ENCODE results near the gene KCTD19.

Gene KCTD19

DNA sequence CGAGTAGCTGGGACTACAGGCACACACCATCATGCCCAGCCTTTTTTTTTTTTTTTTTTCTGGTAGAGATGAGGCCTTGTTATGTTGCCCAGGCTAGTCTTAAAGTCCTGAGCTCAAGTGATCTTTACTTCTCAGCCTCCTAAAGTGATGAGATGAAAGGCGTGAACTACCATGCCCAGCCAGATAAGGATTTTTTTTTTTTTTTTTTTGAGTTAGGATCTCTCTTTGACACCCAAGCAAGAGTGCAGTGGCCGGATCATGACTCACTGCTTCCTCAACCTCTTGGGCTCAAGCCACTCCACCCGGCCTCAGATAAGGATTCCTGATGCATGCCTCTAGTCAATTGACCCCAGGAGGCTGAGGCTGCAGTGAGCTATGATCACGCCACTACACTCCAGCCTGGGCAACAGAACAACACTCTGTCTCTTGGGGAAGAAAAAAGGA lies 58.4 kb downstream of the KCTD19 start:
- H3K4me3 ChIP-seq (ENCODE audit: low read depth, low read length) = no peak overlapping the region
- TF ChIP-seq, protein P1, sequence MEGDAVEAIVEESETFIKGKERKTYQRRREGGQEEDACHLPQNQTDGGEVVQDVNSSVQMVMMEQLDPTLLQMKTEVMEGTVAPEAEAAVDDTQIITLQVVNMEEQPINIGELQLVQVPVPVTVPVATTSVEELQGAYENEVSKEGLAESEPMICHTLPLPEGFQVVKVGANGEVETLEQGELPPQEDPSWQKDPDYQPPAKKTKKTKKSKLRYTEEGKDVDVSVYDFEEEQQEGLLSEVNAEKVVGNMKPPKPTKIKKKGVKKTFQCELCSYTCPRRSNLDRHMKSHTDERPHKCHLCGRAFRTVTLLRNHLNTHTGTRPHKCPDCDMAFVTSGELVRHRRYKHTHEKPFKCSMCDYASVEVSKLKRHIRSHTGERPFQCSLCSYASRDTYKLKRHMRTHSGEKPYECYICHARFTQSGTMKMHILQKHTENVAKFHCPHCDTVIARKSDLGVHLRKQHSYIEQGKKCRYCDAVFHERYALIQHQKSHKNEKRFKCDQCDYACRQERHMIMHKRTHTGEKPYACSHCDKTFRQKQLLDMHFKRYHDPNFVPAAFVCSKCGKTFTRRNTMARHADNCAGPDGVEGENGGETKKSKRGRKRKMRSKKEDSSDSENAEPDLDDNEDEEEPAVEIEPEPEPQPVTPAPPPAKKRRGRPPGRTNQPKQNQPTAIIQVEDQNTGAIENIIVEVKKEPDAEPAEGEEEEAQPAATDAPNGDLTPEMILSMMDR (IDR thresholded peaks at IDR 0.05; ENCODE audit: low read depth, low read length, missing control alignments) = no peak
- in situ Hi-C loops (cut with HindIII; ENCODE audit: low sequenced_read_pairs) = loop anchor here (10.0 kb wide), 1 partner anchor 177 kb away; no protein-coding TSS in a partner anchor
- DNase-seq (ENCODE audit: low read depth) = peak; percentile 61

DNA sequence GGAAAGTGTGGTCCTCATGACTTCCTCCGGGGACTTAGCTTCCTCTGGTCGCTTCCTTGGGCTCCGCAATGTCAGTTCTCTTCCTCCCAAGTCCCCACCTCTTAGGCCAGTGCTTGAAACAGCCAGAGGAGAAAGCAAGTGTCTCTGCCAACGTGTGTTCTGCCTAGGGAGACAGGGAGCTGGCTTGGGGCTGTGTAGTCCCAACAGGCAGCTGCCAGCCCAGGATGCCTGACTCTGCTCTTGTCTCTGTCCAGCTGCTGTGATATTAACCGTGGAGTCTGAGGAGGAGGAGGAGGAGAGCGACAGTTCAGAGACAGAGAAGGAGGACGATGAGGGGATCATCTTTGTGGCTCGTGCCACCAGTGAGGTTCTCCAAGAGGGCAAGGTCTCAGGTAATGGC lies 60.7 kb downstream of the KCTD19 start:
- TF ChIP-seq, protein P1 (IDR thresholded peaks at IDR 0.05; ENCODE audit: low read depth, low read length, missing control alignments) = no peak
- DNase-seq (ENCODE audit: low read depth) = no peak
- H3K4me3 ChIP-seq (ENCODE audit: low read depth, low read length) = no peak overlapping the region
- in situ Hi-C loops (cut with HindIII; ENCODE audit: low sequenced_read_pairs) = loop anchor here (10.0 kb wide), 1 partner anchor 179 kb away; no protein-coding TSS in a partner anchor

DNA sequence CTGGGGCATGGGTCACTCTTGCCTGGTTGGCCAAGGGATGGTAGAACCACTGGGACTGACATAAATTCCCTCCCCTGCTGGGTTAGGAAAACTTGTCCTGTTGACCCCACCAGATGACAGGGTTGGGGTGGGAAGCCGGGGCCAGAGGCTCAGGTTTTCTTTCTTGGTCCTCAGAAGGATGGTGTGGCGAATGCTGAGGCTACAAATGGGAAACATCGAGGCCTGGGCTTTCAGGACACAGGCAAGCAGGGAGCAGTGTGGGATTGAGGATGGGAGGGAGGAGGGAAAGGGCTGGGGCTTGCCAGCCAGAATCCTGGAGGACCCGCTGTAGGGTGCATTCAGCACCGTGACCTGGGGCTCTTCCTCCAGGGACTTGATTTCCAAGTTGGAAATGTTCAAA lies 61.7 kb downstream of the KCTD19 start:
- no peak for DNase-seq (ENCODE audit: low read depth)
- in situ Hi-C loops (cut with HindIII; ENCODE audit: low sequenced_read_pairs) = loop anchor here (5.0 to 10.0 kb wide), 2 partner anchors 72 to 180 kb away; no protein-coding TSS in a partner anchor
- no peak overlapping the region for H3K4me3 ChIP-seq (ENCODE audit: low read depth, low read length)
- TF ChIP-seq, protein P1 (IDR thresholded peaks at IDR 0.05; ENCODE audit: low read depth, low read length, missing control alignments) = no peak

DNA sequence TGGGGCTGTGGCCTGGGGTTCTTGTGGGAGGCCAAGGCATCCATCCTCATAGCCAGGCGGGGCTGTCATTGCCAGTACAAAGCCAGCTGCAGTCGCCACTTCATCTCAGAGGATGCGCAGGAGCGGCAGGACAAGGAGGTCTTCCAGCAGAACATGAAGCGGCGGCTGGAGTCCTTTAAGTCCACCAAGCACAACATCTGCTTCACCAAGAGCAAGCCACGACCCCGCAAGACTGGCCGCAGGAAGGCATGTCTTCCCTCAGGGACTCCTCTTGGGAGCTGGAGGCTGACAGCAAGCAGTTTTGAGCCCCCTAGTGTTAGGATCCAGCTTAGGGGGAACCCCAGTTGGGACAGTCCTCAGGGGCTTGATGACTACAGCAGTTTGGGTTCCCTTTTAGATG lies 62.3 kb downstream of the KCTD19 start:
- TF ChIP-seq, protein P1 (IDR thresholded peaks at IDR 0.05; ENCODE audit: low read depth, low read length, missing control alignments) = peak; percentile 17
- DNase-seq (ENCODE audit: low read depth) = no peak
- H3K4me3 ChIP-seq (ENCODE audit: low read depth, low read length) = no peak overlapping the region
- in situ Hi-C loops (cut with HindIII; ENCODE audit: low sequenced_read_pairs) = loop anchor here (5.0 to 10.0 kb wide), 2 partner anchors 73 to 181 kb away; no protein-coding TSS in a partner anchor

DNA sequence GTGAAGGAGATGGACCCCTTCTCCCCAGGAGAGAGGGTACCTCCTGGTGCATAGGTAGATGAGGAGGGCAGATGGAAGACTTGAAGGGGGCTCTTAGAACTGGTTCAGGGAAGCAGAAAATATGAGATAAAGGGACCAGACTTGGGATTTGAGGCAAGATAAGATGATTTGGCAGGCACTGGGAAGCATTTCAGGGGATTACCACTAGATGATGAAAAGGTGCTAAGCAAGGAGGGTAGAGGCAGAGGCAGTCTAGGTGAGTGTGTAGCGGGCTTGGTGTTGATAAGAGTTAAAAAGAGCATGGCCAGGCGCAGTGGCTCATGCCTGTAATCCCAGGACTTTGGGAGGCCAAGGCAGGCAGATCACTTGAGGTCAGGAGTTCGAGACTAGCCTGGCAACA lies 63.3 kb downstream of the KCTD19 start:
- in situ Hi-C loops (cut with HindIII; ENCODE audit: low sequenced_read_pairs) = loop anchor here (5.0 to 10.0 kb wide), 2 partner anchors 74 to 182 kb away; no protein-coding TSS in a partner anchor
- TF ChIP-seq, protein P1 (IDR thresholded peaks at IDR 0.05; ENCODE audit: low read depth, low read length, missing control alignments) = no peak

DNA sequence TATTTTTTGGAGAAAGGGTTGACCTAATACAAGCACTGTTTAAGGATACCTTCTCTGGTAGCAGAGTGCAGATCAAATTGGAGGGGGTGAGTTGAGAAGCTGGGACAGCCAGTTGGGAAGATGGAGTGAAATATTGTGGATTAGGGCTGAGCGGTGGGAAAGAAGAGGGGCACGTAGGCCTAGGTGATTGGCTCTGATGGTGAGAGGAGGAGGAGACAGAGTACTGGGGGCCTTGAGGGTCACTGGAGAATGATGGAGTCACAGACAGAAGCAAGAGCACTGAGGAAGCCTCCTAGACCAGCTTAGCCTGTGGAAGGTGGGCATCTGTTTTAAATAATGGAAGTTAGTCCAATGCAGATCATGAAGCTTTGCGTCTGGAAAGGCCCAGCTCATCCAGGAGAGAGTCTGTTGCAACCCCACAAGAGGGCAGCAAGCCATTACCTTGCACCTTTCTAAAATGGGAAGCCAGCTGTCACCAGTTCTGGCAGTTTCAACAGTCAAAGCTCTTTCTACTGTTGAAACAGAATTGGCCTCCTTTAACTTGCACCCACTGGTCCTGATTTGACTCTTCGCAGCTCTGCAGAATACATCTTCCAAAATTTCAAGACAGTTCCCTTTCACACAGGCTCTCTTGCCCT lies 66.0 kb downstream of the KCTD19 start:
- in situ Hi-C loops (cut with HindIII; ENCODE audit: low sequenced_read_pairs) = loop anchor here (5.0 to 10.0 kb wide), 2 partner anchors 77 to 184 kb away; no protein-coding TSS in a partner anchor
- peak; percentile 47 for DNase-seq (ENCODE audit: low read depth)
- H3K4me3 ChIP-seq (ENCODE audit: low read depth, low read length) = no peak overlapping the region
- TF ChIP-seq, protein P1 (IDR thresholded peaks at IDR 0.05; ENCODE audit: low read depth, low read length, missing control alignments) = peak; percentile 81

More for the DNA sequence above, 63.3 kb downstream of the KCTD19 start:
- no peak overlapping the region for H3K4me3 ChIP-seq (ENCODE audit: low read depth, low read length)
- DNase-seq (ENCODE audit: low read depth) = no peak
